Muscle of arm (tissue), 12 donors: ENCODE data around the gene CDH4. TPM values are rescaled to one million over a fixed set of nuclear protein-coding genes. Genes with fewer than 3 reads are reported as not detected.

Experiments
- DNase-seq: peaks from one replicate; pipeline ENCODE4 v3.0.0-alpha.2; 2013
- polyA plus RNA-seq, 12 donors: library from polyadenylated mRNA; unstranded; fragments of 120-200 nt; gene quantifications; one replicate each; pipeline ENCODE4 v1.2.1, GENCODE V29; 2013; ENCODE audit not compliant: insufficient read length in 12 of 12

The CDH4 gene
- polyA plus RNA-seq, 12 donors, result 0.79 to 1.4 (median 1.0) TPM; not detected in 2

DNA sequence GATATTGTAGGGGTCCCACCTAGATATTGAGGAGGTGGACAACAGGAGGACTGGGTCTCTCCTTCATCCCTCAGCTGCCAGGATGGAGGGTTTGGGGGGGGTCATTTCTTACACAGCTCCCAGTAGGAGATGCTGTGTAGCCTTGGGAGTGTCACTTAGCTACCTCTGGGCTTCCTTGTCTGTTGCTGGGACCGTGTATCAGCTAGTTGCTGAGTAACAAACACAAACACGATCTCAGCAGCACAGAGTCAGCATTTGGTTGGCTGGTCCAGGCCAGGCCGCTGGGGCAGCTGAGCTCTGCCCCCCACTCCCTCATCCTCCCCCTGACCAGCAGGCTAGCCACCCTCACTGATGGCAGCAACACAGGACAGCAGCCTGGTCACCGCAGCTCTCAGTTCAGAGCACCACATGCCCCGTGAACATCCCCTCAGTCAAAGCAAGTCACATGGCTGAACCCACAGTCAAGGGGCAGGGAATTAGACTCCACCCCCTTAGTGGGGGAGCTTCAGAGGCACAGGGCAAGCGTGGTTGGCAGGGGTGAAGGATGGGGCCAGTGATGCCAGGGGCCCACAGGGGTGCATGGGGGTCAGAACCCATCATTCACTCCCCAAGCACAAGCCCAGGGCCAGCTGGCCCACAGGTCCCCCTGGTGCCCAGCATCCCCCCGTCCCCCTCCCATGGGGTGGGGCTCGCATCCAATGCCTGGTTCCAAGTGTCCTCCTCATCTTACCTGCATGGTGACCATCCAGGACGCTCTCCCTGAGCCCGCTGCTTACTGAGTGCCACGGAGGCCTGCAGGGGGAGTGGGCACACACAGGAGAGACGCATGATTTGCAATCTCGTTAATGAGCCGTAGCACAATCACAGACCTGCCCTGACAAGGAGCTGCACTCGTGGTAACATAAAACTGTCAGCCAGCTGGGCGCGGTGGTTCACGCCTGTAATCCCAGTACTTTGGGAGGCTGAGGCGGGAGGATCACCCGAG is 701.3 kb downstream of the CDH4 start:
- no peak for DNase-seq

DNA sequence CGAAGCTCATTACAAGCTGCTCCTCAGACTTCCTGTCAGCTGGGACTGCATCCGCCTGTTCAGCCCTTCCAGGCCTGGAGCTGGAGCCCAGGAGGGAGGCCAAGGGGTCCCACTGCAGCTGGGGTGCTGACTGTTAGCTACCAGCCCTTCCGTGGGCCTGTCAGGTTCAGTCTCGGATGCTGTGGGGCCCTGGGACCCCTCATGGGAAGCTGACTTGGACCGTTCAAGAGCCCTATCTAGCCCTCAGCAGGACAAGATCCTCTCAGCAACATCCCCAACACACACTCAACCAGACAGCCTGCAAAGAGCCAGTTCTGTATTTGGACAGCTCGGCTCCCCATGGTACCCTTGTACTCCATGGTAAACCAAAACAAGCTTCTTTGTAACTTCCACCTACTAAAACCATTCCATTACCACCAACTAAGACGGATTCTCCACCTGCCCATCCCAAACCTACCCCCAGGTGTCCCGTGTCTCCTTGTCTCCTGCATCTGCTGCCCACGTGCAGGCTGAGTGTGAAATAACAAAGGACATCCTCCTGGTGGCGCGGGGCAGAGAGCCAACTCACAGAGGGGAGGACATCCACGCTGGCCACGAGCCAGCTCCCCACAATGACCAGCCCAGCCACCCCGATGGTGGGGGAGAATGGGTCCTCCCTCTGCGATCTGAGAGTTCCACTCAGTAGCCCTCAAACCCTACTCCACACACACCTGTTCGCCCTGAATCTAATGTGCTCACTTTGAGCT is 702.4 kb downstream of the CDH4 start:
- no peak for DNase-seq

DNA sequence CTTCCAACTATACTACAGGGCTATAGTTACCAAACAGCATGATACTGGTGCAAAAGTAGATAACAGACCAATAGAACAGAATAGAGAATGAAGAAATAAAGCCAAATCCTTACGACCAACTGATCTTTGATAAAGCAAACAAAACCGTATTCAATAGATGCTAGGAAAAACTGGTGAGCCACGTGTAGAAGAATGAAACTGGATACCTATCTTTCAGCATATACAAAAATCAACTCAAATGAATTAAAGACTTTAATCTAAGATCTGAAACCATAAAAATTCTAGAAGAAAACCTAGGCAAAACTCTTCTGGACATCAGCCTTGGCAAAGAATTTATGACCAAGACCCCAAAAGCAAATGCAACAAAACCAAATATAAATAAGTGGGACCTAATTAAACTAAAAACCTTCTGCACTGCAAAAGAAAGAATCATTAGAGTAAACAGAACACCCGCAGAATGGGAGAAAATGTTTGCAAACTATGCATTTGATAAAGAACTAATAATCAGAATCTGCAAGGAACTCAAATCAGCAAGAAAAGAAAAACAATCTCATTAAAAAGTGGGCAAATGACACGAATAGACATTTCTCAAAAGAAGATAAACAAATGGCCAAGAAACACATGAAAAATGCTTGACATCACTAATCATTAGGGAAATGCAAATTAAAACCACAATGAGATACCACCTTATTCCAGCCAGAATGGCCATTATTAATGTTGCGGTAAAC is 703.8 kb downstream of the CDH4 start:
- DNase-seq, result no peak

DNA sequence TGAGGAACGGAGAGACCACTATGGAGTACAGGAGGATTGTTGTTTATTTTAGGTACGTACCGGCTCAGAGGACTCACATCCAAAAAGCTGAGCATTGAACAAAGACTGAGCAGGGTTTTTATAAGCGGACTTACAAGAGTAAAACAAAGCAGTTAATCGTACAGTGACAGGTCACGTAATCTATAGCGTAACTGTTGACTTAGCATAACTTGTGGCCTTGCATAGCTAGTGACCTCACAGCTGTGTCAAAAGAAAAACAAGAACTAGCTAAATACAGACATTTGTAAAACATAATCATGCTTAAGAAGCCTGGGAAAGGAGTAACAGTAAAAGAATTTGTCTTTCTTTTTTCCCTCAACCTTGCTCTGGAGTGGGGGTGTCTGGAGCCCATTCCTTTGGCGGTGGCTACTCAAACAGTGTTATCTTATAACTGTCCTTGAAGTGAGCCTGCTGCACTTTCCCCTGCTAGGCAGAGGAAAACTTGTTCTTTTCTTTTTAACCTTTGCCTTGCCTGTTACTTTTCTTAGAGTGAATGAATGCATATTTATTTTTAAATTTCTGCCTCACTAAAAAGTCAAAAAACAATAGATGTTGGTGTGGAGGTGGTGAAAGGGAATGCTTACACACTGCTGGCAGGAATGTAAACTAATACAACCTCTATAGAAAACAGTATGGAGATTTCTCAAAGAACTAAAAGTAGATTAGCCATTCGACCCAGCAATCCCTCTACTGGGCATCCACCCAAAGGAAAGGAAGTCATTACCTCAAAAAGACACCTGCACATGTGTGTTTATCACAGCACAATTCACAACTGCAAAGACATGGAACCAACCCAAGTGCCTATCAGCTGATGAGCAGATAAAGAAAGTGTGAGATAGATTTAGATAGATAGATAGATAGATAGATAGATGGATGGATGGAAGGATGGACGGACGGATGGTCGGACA is 704.6 kb downstream of the CDH4 start:
- DNase-seq, result no peak

DNA sequence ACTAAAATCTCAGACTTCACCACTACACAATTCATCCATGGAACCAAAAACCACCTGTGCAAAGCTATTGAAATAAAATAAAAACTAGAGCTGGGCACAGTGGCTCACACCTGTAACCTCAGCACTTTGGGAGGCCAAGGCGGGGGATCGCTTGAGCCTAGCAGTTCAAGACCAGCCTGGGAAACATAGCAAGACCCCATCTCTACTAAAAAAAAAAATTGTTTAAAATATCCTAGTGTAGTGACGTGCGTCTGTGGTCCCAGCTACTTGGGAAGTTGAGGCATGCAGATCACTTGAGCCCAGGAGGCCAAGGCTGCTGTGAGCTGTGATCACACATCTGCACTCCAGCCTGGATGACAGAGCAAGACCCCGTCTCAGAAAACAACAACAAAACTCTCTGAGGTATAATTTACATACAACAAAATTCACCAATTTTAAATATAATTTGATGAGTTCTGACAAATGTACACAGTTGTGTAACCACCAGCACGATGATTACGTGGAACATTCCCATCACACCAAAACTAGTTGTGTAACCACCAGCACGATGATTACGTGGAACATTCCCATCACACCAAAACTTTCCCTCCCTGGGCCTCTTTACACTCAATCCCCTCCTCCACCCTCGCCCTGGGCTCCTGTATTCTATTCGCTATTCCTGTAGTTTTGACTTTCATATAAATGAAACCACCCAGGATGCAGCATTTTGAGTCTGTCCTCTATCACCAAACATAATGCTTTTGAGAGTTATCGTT is 706.1 kb downstream of the CDH4 start:
- no peak for DNase-seq

DNA sequence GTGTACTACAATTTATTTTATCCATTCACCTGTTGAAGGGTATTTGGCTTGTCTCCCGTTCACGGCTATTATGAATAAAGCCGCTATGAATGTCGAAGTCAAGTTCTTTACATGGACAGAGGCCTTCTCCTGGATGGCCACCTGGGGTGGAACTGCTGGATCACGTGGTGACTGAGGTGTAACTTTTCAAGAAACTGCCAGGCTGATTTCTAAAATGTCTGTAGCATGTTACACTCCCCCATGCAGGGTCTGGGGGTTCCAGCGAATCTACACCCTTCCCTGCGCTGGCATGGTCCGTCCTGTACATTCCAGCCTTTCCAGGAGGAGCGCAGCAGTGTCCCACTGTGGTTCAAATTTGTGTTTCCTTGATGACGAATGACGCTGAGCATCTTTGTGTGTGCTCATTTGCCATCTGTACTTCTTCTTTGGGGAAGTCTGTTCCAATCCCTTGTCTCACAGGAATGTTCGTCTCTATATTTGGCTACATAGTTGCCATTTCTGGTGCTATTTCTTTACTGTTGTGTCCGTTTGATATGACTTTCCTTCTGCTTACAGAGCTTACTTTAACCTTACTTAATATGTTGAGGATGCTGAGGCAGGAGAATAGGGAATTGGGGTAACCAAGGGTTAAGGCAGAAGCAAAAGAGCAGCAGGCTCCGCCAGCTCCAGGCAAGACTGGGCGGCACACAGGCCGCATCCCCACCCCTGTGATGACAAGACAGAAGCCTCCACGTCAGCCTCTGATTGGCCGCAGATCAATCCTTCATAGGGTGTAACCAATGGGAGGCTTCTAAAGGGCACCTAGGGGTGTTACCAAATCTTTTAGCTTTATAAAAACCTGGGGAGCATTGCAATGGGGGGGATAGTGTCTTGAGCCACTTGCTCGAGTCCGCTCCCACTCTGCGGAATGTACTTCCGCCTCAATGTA is 707.0 kb downstream of the CDH4 start:
- DNase-seq, result no peak

DNA sequence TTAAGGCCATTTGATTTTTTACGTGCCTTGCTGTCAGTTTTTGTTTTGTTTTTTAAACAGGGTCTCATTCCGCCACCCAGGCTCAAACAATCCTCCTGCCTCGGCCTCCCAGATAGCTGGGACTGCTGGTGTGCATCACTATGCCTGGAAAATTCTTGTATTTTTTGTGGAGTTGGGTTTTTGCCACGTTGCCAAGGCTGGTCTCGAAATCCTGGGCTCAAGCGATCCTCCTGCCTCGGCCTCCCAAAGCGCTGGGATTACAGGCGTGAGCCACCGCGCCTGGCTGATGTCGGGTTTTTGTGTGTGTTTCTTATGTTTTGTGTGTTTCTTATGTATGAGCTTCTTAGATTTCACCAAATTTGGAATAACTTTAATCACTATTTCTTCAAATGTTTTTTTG is 708.8 kb downstream of the CDH4 start:
- no peak for DNase-seq

DNA sequence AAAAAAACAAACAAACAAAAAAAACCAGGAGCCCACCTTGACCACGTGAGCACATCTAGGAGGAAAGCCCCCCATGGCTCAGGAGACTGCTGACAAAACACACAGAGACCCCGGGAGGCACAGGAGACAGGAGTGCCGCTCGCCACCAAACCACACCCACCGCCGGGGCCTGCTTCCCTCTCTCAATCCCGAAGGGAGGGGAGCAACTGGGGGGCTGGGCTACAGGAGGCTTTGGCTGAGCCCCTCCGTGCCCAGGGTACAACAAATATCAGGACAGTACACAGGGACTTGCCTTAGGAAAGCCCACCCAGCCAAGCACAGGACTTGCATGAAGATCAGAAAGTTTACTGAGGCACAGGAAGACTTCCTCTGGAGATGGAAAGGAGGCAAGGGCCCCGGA is 711.1 kb downstream of the CDH4 start:
- DNase-seq, result no peak

DNA sequence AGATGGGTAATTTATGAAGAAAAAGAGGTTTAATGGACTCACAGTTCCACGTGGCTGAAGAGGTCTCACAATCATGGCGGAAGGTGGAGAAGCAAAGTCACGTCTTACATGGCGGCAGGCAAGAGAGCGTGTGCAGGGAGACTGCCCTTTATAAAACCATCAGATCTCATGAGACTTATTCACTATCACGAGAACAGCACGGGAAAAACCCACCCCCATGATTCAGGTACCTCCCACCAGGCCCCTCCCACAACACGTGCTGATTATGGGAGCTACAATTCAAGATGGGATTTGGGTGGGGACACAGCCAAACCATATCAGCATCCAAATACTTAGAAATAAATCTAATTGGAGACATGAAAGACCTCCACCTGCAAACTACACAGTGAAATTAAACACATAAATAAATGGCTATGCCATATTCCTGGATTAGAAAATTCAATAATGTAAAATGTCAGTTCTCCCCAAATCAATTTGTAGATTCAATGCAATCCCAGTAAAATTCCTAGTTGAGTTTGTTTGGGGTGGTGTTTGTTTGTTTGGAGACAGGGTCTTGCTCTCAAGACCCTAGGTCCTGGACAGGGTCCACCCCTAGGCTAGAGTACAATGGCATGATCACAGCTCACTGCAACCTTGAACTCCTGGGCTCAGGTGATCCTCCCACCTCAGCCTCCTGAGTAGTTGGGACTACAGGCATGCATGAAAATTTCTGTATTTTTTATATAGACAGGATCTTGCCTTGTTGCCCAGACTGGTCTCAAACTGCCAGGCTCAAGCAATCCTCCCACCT is 712.0 kb downstream of the CDH4 start:
- no peak for DNase-seq

DNA sequence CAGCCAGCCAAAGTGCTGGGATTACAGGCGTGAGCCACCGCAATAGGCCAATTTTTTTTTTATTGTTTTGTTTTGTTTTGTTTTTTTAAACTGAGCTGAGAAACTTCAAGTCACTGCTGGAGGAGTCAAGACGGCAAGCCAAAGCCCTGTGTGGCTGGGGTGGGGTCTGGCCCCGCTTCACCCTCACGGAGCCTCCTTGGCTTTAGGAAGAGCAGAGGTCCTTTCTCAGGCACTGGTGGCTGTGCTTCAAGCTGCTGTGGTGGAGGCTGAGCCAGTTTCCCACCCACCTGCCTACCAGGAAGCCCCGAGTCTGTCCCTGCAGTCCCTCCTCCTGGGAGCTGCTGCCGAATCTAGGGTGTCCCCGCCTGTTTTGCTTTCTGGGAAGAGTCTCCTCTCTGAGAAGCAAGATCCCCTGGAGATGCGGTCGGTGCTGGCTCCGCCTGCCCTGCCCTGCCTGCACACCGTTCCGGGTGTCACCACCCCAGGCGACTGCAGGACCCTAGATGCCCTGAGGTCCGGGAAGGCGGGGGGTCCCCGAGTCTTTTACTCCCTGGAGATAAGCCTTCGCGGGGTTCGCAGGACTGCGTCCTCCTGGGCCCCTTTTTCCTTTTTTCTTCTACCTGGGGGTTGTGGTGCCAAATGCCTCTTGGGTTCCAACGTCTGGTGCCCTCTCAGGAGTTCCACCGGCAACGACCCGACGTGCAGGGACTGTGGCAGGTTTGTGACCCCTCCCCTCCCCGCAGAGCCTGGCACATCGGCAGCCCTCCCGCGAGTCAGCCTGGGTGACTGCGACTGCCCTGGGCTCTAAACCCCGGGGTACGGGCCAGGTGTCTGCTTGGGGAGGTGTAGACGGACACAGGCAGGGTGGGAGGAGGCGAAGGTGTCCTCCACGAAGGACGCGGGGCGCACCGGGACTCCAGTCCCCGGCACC is 712.9 kb downstream of the CDH4 start:
- no peak for DNase-seq

DNA sequence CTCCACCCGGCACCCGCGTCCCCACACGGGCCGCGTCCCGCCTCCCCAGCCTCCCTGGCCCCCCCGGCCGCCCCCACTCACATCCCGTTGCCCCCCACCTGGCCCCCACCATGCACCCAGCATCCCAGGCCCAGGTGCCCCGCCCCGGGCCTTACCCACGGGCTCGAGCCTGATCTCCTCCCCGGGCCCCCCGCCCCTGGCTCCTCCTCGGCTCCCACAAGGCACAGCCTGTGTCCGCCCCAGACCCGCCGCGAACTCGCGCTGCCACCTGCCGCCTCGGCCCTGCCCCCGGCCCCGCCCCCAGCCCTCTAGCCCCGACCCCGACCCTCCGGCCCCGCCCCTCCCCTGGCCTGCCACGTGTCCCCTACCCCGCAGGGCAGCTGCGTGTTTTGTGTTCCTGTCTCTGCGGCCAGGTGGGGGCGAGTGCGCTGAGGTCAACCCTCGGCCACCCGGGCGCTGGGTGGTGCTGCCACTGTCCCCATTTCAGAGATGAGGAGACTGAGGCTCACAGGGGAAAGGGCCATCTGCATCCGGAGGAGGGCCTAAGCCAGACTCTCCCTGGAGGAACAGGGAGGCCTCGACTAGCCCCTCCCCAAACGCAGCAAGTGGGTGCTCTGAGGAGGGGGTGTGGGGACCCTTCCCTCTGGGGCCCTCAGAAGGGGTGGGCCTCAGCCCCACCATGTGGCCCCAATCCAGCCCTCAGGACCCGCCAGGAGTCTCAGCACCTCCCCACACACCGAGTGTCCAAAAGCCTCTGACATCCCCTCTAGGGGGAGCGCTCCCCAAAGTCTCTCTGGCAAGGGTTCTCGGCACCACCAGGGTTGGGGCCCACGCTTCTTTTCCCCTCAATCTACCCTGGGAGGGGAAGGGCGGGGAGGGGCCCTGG is 713.8 kb downstream of the CDH4 start:
- no peak for DNase-seq

DNA sequence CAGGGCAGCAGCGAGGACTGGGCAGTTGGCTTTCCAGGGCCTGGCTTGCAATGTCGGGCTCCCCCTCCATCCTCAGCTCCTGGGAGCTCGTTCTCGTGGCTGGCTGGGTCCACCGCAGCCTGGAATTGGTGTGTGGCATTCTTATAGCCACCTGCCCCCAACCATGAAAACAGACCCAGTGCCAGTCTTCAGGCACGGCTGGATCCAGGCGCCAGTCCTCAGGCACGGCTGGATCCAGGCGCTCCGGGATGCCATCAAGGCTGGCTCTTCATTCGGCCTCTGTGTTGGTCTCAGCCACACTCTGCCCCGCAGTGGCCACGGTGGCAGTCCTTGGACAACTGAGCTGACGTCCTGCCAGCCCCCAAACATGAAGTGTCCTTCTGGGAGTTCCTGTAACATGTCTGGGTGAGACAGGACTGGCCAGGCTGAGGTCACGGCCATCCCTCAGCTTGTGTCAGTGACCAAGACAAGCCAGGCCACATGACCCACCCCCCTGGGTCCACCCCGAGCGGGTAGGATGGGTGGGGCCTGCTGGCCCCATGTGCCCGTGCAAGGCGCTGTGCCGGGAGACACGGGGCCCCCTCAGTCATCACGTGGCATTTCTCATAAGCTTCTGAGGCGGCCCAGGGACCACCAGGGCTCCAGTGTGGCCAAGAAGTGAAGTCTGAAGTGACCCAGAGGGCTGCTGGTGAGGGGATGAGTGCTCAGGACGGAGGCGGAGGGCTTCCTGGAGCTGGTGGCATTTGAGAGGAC is 714.6 kb downstream of the CDH4 start:
- DNase-seq, result no peak

DNA sequence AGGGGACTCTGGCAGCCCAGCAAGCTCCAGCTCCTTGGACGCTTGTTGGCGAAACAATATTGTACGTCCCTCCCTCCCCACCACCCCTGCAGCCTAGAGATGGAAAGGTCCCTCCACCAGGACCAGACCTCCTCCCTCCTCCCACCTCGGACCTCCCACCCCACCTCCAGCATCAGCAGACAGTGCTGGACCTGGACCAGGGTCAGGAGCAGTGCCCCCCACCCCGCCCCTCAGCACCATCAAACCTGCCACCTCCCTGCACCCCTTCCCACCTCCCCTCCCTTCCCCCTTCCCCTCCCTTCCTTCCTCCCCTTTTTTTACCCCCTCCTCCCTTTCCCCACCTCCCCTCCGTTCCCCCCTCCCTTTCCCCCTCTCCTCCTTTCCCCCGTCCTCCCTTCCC is 715.2 kb downstream of the CDH4 start:
- DNase-seq, result no peak

DNA sequence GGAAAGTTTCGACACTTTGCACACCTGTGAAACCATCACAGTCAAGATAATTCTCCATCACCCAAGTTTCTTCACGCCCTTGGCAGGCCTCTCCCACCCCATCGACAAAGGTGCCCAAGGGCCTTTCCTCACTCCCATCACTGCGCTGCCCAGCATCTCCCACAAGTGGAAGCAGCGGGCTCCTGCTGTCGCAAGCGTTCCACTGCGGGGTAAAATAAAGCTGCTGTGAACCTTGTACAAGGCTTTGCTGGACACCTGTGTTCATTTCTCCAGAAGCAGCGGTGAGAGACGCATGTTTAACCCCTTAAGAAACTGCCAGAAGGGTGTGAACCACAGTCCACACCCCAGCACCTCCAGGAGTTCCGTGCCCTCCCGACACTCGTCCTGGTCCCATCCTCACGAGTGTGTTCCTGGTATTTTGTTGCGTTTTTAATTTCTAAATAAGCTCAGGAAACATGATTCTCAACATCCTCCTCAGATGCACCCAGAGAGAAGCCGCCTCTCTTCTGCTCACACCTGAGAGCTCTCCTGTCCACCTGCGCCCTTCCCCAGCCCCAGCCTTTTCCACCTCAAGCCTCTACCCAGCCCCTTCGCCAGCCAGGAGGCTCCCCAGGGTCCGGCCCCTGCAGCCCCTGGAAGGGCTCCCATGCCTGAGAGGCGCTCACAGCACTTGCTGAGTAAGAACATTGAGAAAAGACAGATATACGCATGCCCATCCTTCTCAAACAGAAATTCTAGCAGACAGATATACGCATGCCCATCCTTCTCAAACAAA is 716.2 kb downstream of the CDH4 start:
- DNase-seq, result no peak

DNA sequence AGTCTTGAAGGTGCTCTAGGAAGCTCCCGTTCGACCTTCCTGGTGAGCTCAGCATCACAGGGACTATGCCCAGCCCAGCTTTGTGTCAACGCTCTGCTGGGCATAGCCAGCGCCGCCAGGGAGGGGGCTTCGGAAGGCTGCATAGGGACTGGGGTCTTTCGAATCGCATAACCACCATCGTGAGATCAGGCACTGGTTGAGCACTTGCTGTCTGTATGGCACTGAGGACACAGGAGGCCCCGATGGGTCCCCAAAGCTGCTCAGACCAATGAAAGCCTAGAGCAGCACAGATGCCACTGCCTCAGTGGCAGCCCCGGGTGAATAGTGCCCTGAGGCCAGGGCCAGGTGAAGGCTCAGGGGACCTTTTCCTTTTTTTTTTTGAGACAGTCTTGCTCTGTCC is 716.9 kb downstream of the CDH4 start:
- no peak for DNase-seq
